HG02678 (cell line): ENCODE results near the gene TRMU.

Source experiments
- ATAC-seq: cut with Tn5 transposase; IDR thresholded peaks from one replicate; pipeline ENCODE4 v1.9.1; 2021; ENCODE audit warnings: mild to moderate bottlenecking, moderate library complexity; ENCODE audit not compliant: unreplicated experiment

TRMU gene

GRCh38 chr22:46368422-46368821 lies 32.9 kb downstream of the TRMU start:
- no peak for ATAC-seq

DNA sequence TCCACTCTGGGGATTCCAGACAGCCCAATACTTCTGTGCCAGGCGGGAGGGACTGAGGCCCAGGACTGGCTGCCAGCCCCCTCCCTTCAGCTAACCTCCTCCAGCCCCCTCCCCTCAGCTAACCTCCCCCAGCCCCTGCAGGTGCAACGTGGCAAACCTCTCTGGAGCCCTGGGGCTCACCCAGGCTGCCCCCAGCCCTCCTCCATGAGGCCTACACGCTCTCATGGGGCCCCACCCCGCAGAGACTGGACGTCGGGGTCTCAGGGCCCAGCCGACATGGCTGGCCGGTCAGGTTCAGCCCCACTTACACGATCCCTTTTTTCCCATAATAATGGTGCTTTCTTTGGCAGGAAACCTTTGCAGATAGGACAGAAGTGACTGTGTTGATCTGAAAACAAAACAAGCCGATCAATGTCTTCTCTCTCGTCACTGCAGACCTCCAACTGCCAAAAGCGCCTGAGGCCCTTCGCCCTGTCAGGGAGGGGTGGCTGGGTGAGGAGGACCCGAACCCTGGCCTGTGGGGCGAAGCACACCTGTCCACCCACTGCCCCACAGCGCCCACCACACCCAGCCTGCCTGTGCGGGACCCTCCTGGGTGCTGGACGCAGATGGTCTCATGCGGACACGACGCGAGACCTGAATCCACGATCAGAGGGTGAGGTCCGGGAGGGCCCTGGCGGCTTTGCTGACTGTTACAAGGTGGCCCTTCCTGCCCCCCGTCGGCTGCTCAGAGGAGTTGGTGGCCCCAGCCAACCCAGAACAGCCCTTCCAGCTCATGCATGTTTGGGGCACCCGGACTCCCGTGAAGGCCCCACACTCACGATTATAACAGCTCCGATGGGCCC lies 33.6 kb downstream of the TRMU start:
- ATAC-seq, result no peak

DNA sequence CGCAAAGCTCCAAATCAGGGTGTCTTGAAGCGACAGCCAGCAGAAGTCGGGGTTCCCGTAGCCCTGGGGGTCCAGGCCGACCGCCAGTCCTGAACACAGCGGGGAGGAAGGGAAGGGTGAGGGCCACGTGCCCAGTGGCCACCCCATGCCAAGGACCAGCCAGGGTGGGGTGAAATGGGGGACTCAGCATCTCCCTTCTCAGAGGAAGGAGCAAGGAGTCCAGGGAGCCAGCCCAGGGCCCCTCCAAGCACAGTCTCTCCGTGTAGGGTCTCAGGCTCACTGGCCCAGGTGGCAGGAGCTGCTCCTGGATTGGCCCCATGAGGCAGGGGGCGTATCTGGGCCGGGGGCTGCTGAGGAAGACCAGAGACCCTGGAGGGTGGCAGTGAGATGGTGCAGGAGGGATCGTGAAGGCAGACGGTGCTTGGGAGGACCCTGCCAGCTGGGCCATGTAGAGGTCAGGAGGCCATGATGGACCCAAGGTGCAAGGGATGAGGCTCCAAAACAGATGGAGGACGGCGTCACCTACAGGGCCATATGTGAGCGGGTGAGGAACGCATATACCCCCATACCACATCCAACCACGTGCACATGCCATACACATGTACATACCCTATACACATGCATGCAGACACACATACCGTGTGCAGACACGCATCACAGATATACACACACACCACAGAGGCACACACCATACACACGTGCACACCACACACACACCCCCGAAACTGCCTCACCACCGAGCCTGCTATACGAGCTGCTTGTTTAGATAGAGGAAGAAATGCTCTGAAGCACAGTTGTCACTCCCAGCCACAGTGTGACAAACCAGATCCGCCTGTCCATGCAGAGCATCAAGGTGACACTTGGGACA lies 34.4 kb downstream of the TRMU start:
- ATAC-seq, result no peak

DNA sequence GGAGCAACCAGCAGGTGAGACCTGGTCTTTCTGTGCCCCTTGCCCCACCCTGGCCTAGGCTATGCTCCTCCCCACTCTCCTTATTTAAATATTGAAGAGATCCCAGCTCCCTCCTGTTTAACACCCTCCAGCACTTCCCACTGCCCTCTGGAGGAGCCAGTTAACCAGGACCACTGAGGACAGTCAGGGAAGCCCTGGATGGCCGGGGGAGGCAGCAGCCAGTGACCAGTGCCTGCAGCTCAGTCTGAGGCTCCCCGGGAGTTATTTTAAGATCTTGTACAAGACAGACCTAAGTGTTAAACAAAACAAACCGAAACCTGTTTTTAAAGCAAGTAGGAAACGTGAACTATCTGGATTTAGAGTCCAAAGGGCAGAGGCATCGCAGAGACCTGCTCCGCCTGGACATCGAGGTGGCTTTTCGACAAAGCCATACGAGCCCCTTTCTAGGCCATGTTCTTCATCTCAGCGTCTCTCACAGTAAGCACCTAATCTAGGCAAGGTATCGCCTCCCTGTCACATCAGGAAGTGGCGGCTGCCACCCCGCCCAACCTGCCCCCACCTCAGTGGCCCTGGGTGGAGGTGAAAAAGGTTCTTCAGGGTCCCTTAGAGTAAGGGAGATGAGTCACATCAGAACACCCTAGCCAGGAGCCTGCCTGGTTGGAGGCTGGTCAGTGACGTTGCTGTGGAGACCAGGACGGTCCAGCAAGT lies 35.2 kb downstream of the TRMU start:
- no peak for ATAC-seq

GRCh38 chr22:46371623-46372226 lies 36.2 kb downstream of the TRMU start:
- ATAC-seq, result no peak

DNA sequence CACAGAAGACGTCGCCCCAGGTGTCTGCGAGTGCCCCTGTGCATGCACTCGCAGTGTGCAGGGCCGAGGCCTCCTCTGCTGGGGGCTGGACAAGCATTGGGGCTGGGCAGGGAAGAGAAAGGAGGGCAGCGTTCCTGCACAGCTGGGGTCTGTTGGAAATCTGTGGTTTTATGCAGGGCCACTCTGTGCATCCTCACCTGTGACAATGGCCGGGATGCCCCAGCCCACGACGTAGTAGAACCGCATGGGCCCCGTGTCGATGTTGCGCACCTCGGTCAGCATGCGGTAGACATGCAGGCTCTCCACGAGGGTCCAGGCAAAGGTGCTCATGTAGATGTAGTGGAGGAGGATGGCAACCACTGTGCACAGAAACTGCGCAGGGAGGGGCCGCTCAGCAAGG lies 37.2 kb downstream of the TRMU start:
- no peak for ATAC-seq

GRCh38 chr22:46373159-46373558 lies 37.6 kb downstream of the TRMU start:
- ATAC-seq, result no peak

DNA sequence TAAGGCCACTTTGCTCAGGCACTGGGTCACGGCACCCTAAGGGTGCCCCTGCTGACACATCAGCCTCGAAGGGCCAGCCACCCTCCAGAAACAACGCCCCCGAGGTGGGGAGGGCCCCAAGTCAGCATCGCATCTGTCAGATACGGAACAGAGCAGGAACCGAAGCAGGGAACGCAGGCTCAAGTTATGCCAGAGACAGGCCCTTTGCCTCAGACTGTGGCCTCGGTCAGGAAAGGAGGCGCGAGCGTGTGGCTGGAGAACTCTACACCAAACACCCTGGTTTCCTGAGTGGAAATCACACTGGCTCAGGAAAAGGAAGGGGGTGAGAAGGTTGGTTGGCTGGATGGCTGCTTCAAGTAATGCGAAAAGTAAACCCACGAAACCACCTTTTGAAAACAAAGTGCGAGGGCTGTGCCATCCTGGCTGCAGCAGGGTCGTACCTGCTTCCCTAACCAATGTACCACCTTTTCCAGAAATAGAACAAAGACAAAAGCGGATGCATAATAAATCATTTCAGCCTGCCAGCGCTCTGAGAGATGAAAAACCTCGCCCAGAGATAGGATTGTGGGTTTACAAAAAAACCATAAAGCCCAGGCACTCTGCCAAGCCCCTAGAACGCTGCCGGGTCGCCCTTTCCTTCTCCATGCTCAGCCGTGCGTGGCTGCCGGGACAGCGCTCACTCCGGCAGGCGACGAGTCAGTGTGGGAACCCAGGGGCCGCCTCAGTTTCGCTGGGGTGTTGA lies 38.6 kb downstream of the TRMU start:
- no peak for ATAC-seq

DNA sequence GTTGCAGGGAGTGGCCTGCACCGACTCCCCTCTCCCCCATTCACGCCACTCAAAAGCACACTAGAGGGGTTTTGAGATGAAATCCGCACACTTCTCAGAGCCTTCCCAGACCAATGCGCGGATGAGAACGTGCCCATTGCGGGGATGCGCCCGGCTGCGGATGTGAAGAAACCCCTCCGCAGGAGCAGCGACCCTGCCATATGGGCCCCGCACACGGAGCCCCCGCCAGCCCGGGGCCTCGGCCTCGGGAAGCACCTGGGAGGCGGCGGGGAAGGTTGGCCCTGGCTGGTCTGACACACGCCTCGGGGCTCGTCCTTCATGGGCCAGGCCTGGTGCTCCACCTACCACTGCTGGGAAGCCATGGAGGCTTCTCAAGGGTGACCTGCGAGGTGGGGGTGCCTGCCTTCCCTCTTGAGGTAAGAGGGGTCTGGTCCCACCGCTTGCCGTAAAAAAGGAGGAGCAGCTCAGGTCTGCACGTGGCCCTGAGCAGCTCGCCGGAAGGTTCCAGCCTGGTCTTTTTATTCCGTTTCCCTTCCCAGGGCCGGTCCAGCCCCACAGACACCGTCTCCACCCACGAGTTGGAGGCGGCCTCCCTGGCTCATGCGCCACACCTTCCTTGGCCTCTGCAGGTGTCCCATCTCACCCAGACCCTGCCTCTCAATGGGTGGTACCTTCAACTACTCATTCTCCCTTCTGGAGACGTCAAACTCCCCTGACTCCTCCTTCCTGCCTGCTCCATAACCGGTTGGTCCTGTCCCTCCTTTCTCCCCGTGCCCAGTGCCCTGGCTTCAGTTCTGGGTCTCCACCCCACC lies 39.4 kb downstream of the TRMU start:
- ATAC-seq, result no peak

GRCh38 chr22:46376111-46376510 lies 40.6 kb downstream of the TRMU start:
- ATAC-seq, result no peak

DNA sequence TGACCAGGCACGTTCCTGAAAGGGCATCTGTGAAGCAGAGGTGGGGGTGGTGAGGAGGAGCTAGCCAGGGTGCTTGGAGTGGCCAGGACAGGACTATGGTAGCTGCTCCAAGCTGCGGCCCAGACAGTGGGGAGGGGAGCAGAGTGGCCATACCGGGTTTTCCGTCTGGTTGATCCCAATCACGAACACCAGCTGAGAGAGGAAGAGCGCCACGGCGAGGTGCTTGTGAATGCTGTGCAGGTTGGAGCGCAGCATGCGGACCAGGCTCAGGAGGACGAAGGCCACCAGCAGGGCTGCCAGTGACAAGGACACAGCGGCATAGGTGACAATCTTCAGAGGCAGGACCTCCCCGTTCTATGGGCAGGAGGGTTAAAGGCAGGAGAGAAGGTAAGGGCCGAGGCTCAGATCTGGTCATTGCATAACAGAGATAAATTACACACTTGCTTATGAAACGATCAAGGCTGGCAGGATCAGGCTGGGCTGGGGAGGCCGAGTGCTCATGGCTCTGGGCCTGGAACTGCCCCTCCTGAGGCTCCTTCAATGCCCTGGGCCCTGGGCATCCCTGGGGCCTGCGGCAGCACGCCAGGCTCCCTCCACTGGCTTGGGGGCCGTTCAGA lies 41.5 kb downstream of the TRMU start:
- no peak for ATAC-seq

DNA sequence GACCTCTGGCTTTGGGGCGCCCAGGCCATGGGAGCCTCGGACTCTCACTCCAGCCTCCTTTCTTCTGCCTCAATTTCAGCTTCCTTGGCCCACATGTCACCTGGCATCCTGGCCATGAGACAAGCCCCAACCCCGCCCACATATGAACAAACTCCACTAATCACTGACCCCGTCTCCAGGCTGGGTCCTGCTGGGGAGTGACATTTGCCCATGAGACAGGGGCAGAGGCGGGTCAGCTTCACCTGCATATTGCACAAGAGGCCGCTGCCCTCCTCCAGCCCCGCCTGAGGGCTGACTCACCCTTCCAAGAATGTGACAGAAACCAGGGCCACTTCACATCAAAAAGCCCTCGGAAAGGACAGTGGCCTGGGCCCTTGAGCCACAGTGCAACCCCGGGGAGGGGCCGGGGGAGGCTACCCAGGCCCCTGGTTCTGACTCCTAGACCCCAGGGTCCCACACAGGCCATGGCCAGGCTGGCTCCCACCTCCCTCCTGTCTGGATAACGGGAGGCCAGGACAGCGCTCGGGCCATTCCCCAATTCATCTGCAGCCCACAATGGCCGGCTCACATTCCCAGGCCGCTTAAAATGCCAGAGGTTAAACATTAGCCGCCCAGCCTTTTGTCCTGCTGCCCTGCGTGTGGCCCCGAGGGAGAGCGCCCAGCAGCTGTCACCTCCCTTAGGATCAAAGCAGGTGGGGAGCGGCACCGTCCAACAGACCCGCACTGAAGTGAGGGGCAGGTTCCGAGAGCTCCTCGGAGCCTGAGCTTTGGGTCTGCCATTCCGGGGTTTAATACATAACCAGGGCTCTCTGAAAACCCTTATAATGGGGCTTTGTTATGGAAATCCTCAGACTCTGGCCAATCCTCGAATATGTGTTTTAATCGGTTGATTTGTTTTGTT lies 42.3 kb downstream of the TRMU start:
- no peak for ATAC-seq

DNA sequence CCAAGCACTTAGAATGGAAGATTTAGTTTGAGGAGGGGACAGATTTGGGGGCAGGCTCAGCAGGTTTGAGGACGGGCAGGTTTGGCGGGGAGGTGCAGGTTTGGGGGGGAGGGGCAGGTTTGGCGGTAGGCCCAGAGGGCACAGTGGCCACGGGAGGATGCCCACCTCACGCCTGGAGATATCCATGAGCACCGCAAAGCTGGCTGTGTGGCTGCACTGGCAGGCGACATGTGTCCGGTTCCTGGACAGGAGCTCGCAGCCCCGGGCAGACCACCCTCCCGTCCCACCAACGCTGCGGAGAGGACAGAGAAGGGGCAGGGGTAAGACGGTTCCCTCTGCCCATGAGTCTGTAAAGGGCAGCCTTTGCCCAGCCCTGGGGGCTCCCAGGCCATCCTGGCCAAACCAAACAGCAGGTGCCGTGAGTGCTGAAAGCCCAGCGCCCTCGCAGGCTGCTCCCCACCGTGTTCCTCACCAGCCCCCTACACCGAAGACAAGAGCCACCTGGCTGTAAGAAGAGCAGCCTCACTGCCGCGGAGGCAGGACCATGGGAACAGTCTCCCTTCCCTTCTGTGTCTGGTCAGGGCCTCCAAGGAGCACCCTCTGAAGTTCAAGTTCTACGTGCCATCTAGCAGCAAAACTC lies 43.0 kb downstream of the TRMU start:
- no peak for ATAC-seq

GRCh38 chr22:46379066-46379930 lies 43.8 kb downstream of the TRMU start:
- ATAC-seq, result no peak

DNA sequence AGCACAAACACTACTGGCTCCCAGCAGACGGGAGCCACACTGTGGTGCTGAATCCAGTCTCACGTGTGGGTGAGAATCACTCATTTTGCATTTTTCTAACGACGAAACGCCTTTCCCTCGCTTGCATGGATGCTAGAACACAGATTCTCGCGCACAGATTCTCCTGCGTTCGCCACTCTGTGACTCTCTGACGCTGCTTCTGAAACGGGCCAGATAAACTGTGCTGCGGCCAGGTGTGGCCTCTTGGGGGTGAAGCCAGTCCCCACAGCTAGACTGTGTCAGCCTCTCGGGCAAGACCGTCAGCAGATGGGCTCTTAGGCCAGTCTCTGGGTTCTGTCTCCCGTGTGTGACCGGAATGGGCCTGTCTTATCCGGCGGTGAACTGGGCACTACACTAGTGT lies 44.6 kb downstream of the TRMU start:
- no peak for ATAC-seq

GRCh38 chr22:46380581-46380980 lies 45.1 kb downstream of the TRMU start:
- no peak for ATAC-seq

DNA sequence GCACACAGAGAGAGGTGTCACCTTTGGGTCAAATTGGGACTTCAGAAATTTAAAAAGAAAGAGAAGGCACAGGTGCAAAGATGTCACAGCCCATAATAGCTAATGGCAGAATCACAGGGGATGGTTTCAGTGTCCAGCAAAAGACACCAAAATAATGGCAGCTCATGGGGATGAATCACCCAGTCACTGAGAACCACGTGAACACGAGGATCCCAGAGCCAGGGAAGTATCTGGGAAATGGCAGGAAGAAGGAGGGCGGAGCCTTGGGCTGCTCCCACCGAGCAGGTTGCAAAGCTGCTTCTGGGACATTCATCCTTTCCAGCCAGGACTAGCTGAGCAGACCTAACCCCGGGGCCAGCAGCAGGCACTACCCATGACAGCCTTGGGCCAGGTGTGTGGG lies 45.6 kb downstream of the TRMU start:
- no peak for ATAC-seq
